ENCODE data around the gene PLEKHA5. TPM values are rescaled to one million over a fixed set of nuclear protein-coding genes. Genes with fewer than 3 reads are reported as not detected.

Gene PLEKHA5
- total RNA-seq, 2 donors from 2014 or later, result 24.4 to 41.7 TPM

DNA sequence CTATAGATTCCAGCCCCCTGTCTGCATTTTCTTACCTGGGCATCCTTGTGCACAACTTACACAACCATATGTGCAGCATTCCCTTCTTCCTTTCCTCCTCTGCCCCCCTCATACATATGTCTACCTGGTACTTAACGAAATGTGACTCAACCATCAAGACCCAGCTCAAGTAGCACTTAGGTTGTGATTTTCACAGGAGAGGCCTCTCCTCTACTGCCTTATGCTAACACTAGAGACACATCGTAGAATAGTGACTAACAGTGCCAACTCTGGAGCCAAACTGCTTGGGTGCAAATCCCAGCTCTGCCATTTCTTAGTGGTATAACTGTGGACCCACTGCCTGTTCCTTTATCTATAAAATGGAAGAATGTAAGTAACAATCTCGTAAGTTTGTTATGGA lies 24.1 kb upstream of the PLEKHA5 start:
- Histone ChIP-seq H3K27ac (no peak overlapping the region), H3K36me3 (no peaks in the 10 kb centered on the region), H3K4me1 (replicated peaks) (no peaks in the 10 kb centered on the region), H3K9me3 (no peaks in the 10 kb centered on the region), H3K27me3 (replicated peaks; ENCODE audit: insufficient read depth) (no peaks in the 10 kb centered on the region), H3K4me3 (no peak overlapping the region)
- TF ChIP-seq POLR2A (IDR thresholded peaks at IDR 0.05), result no peak
- TF ChIP-seq POLR2AphosphoS5 (IDR thresholded peaks at IDR 0.05), result no peak
- TF ChIP-seq, protein P1, sequence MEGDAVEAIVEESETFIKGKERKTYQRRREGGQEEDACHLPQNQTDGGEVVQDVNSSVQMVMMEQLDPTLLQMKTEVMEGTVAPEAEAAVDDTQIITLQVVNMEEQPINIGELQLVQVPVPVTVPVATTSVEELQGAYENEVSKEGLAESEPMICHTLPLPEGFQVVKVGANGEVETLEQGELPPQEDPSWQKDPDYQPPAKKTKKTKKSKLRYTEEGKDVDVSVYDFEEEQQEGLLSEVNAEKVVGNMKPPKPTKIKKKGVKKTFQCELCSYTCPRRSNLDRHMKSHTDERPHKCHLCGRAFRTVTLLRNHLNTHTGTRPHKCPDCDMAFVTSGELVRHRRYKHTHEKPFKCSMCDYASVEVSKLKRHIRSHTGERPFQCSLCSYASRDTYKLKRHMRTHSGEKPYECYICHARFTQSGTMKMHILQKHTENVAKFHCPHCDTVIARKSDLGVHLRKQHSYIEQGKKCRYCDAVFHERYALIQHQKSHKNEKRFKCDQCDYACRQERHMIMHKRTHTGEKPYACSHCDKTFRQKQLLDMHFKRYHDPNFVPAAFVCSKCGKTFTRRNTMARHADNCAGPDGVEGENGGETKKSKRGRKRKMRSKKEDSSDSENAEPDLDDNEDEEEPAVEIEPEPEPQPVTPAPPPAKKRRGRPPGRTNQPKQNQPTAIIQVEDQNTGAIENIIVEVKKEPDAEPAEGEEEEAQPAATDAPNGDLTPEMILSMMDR (IDR thresholded peaks at IDR 0.05), result no peak
- DNase-seq (ENCODE audit: low spot score), result no peak
- WGBS, result 95% methylated on average over 3 of the region's 3 CpGs
- intact Hi-C loops (cut with DNase I), result no loop called here

DNA sequence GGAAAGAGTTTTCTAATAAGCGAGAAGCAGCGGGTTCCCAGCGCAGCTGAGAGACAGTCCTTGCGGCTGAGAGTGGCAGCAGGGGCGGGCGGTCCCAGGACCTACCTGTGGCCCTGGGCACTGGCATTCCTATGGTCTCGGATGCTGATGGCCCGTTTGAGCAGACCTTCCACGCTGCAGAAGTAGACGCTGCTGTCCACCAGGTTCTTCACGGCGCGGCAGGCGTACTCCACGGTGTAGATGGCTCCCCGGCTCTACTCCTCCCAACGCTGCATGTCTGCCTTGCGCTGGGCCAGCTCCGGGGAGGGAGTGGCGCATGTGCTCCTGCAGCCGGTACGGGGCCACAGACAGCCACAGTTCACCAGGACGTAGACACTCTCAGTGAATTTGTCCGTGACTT lies 21.8 kb upstream of the PLEKHA5 start:
- Histone ChIP-seq H3K4me3 (no peak overlapping the region), H3K27me3 (replicated peaks; ENCODE audit: insufficient read depth) (no peaks in the 10 kb centered on the region), H3K4me1 (replicated peaks) (no peaks in the 10 kb centered on the region), H3K36me3 (no peaks in the 10 kb centered on the region), H3K9me3 (no peaks in the 10 kb centered on the region), H3K27ac (no peak overlapping the region)
- WGBS, result 96% methylated on average over 24 of the region's 24 CpGs
- TF ChIP-seq, protein P1 (IDR thresholded peaks at IDR 0.05), result no peak
- TF ChIP-seq POLR2AphosphoS5 (IDR thresholded peaks at IDR 0.05) (no peak), POLR2A (IDR thresholded peaks at IDR 0.05) (no peak)
- no peak for DNase-seq (ENCODE audit: low spot score)
- intact Hi-C loops (cut with DNase I), result no loop called here

DNA sequence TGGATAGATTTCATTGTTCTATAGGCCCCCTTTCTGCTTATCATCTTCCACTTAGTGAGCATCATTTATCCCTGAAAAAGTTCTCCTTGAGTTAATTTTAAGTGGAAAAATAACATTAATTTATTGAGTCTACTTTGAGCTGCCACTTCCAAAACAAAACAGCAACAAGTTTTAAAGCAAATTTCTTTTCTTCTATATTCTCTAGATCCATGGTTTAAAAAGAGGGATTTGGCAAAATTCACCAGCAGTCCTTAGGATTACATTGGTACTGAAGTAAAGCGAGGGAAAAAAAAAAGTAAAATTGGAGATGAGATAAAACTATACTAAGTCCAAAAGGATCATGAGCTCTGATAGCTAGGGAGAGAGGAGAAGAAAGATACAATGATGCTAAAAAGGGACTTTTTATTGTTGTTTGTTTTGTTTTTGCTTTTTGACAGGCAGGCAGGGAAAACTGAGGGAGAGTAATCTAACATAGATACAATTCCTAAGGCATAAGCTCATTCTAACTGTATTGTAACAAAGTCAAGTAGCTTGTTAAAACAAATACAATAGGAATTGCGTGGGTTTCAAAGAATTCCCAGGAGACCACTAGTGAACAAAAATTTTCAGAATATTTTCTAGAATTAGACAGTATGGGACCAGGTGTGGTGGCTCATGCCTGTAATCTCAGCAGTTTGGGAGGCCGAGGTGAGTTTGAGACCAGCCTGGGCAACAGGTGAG lies 19.2 kb upstream of the PLEKHA5 start:
- Histone ChIP-seq H3K36me3 (no peaks in the 10 kb centered on the region), H3K27me3 (replicated peaks; ENCODE audit: insufficient read depth) (no peaks in the 10 kb centered on the region), H3K4me3 (no peak overlapping the region), H3K4me1 (replicated peaks) (no peaks in the 10 kb centered on the region), H3K9me3 (no peaks in the 10 kb centered on the region), H3K27ac (no peak overlapping the region)
- 89% methylated on average over 3 of the region's 3 CpGs for WGBS
- TF ChIP-seq, protein P1 (IDR thresholded peaks at IDR 0.05), result no peak
- TF ChIP-seq POLR2AphosphoS5 (IDR thresholded peaks at IDR 0.05) (no peak), POLR2A (IDR thresholded peaks at IDR 0.05) (no peak)
- intact Hi-C loops (cut with DNase I), result no loop called here
- no peak for DNase-seq (ENCODE audit: low spot score)

DNA sequence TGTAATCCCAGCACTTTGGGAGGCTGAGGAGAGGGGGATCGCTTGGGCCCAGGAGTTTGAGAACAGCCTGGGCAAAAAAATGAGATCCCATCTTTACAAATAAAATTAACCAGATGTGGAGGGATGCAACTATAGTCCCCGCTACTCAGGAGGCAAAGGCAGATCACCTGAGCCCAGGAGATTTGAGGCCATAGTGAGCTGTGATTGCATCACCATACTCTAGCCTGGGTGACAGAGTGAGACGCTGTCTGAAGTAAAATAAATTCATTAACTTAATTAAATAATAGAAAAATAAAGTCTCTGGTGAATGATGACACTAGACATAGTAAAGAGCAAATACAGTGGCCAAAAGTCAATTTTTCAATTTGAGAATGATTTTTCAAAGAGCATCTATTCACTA lies 16.1 kb upstream of the PLEKHA5 start:
- no peaks in the 10 kb centered on the region for H3K4me1 ChIP-seq (replicated peaks)
- no peaks in the 10 kb centered on the region for H3K27me3 ChIP-seq (replicated peaks; ENCODE audit: insufficient read depth)
- H3K27ac ChIP-seq, result no peak overlapping the region
- intact Hi-C loops (cut with DNase I), result no loop called here
- 93% methylated on average over 3 of the region's 3 CpGs for WGBS
- H3K4me3 ChIP-seq, result no peak overlapping the region
- TF ChIP-seq POLR2AphosphoS5 (IDR thresholded peaks at IDR 0.05) (no peak), POLR2A (IDR thresholded peaks at IDR 0.05) (no peak)
- TF ChIP-seq, protein P1 (IDR thresholded peaks at IDR 0.05), result no peak
- no peaks in the 10 kb centered on the region for H3K9me3 ChIP-seq
- no peak for DNase-seq (ENCODE audit: low spot score)
- no peaks in the 10 kb centered on the region for H3K36me3 ChIP-seq

DNA sequence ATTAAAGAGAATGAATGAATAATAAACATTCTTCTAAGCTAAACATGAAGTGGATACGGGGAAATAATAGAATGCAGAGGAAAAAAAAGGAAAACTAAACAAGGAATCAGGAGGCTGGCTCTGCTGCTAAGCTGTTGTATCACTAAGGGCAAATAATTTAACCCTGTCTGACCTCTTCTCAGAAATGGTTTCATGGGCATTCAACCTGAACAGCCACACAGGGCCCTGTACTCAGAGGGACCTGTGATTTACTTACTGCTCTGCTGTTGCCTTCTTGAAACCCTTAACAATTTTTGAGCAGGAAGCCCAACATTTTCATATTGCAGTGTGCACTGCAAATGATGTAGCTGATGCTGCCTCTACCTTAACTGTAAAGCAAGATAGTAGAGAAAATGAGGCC lies 14.2 kb upstream of the PLEKHA5 start:
- no peak for DNase-seq (ENCODE audit: low spot score)
- H3K27ac ChIP-seq, result no peak overlapping the region
- WGBS, result 93% methylated on average over 1 of the region's 1 CpG
- no peaks in the 10 kb centered on the region for H3K9me3 ChIP-seq
- TF ChIP-seq, protein P1 (IDR thresholded peaks at IDR 0.05), result no peak
- TF ChIP-seq POLR2AphosphoS5 (IDR thresholded peaks at IDR 0.05) (no peak), POLR2A (IDR thresholded peaks at IDR 0.05) (no peak)
- no peaks in the 10 kb centered on the region for H3K4me1 ChIP-seq (replicated peaks)
- H3K27me3 ChIP-seq (replicated peaks; ENCODE audit: insufficient read depth), result no peaks in the 10 kb centered on the region
- intact Hi-C loops (cut with DNase I), result no loop called here
- H3K36me3 ChIP-seq, result no peaks in the 10 kb centered on the region
- no peak overlapping the region for H3K4me3 ChIP-seq
